ENCODE measurements around the gene CSRP1. TPM values are rescaled to one million over a fixed set of nuclear protein-coding genes. Genes with fewer than 3 reads are reported as not detected.

The CSRP1 gene
- total RNA-seq, 1 donor from 2014 or later: 317 TPM

DNA sequence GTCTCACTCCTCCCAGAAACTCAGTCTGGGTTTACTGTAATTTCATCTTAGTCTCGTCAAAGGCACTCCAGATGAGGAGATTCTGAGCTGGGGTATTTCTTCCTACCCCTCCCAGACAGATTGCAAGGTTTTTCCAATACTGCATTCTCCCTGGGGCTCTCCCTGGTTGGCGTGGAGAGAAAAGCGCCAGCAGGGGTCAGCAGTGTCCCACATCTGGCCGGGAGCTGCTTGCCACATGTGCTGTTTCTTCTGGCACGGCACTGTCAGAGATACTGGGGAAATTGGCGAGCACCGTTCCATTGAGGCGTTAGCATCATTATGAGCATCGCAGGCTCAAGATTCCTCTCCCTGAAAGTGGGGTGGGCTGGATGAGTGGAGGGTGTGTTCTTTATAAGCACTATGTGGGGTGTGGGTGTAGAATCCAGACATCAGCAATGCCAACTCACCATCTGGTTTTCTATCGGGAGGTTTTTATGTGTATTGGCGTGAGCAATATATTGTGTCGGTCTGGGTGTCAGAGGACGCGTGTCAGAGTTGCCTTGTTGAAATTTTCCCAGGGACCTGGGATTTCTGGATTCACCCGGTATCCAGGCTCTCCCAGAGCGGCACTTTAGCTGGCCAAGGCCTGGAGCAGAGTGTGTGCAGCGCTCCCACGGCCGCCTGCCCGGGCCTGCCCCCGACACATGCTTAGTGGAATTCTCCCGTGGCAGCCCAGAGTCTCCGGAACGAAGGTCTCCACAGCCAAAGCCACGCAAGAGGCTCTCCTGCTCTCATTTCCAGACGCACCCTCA is 24.0 kb upstream of the CSRP1 start:
- Mint-ChIP-seq H3K27me3 (ENCODE audit: low read depth, unreplicated experiment) (no peaks in the 10 kb centered on the region), H3K9me3 (ENCODE audit: unreplicated experiment) (no peaks in the 10 kb centered on the region), H3K4me1 (ENCODE audit: low read depth, unreplicated experiment) (peaks cover 39% of the 10 kb centered on the region), H3K27ac (ENCODE audit: unreplicated experiment) (peak overlapping the region; percentile 78), H3K4me3 (ENCODE audit: unreplicated experiment) (peak overlapping the region; percentile 27), H3K36me3 (ENCODE audit: low read depth, unreplicated experiment) (no peaks in the 10 kb centered on the region)
- no peak for TF ChIP-seq EZH2 (IDR thresholded peaks at IDR 0.05; ENCODE audit: insufficient read depth, low read length)
- TF ChIP-seq, protein P1, sequence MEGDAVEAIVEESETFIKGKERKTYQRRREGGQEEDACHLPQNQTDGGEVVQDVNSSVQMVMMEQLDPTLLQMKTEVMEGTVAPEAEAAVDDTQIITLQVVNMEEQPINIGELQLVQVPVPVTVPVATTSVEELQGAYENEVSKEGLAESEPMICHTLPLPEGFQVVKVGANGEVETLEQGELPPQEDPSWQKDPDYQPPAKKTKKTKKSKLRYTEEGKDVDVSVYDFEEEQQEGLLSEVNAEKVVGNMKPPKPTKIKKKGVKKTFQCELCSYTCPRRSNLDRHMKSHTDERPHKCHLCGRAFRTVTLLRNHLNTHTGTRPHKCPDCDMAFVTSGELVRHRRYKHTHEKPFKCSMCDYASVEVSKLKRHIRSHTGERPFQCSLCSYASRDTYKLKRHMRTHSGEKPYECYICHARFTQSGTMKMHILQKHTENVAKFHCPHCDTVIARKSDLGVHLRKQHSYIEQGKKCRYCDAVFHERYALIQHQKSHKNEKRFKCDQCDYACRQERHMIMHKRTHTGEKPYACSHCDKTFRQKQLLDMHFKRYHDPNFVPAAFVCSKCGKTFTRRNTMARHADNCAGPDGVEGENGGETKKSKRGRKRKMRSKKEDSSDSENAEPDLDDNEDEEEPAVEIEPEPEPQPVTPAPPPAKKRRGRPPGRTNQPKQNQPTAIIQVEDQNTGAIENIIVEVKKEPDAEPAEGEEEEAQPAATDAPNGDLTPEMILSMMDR (IDR thresholded peaks at IDR 0.05; ENCODE audit: insufficient read depth, low read depth, low read length): peak; percentile 89
- FAIRE-seq (peak; percentile 5), DNase-seq (ENCODE audit: low read depth) (peak; percentile 74)
- Histone ChIP-seq H3K27me3 (ENCODE audit: insufficient read depth, low read length) (no peaks in the 10 kb centered on the region), H3K36me3 (ENCODE audit: insufficient read depth, low read length) (no peaks in the 10 kb centered on the region), H3K9ac (ENCODE audit: low read length) (peak overlapping the region; percentile 29), H3K9me3 (ENCODE audit: insufficient read depth, low read depth, low read length) (no peaks in the 10 kb centered on the region), H3K4me1 (ENCODE audit: insufficient read depth, low read length) (peaks cover 25% of the 10 kb centered on the region), H3K4me2 (ENCODE audit: low read length) (peak overlapping the region; percentile 26), H2AFZ (ENCODE audit: low read depth, low read length) (no peak overlapping the region), H3K4me3 (ENCODE audit: insufficient read depth, low read depth, low read length) (no peak overlapping the region), H3K79me2 (ENCODE audit: insufficient read depth, low read length) (no peaks in the 10 kb centered on the region), H3K27ac (ENCODE audit: low read depth, low read length) (no peak overlapping the region), H4K20me1 (ENCODE audit: insufficient read depth, low read length) (no peaks in the 10 kb centered on the region)

DNA sequence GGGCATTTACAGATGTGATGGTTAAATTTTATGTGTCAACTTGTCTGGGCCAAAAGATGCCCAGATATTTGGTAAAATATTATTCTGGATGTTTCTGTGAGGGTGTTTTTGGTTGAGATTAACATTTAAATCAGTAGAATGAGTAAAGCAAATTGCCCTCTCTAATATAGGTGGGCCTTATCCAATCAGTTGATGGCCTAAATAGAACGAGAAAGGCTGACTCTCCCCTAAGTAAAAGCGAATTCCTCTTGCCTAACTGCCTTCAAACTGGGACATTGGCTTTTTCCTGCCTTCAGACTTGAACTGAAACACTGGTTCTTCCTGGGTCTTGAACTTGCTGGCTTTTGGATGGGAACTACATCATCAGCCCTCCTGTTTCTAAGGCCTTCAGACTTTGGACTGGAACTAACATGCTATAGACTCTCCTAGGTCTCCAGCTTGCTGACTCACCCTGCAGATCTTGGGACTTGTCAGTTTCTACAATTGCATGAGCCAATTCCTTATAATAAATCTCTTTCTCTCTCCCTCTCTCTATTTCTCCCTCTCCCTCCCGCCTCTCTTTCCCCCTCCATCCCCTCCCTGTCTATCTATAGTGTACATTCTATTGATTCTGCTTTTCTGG is 21.8 kb upstream of the CSRP1 start:
- Histone ChIP-seq H2AFZ (ENCODE audit: low read depth, low read length) (no peak overlapping the region), H4K20me1 (ENCODE audit: insufficient read depth, low read length) (no peaks in the 10 kb centered on the region), H3K4me3 (ENCODE audit: insufficient read depth, low read depth, low read length) (no peak overlapping the region), H3K9me3 (ENCODE audit: insufficient read depth, low read depth, low read length) (no peaks in the 10 kb centered on the region), H3K27me3 (ENCODE audit: insufficient read depth, low read length) (no peaks in the 10 kb centered on the region), H3K4me2 (ENCODE audit: low read length) (no peak overlapping the region), H3K79me2 (ENCODE audit: insufficient read depth, low read length) (no peaks in the 10 kb centered on the region), H3K4me1 (ENCODE audit: insufficient read depth, low read length) (peaks cover 12% of the 10 kb centered on the region), H3K9ac (ENCODE audit: low read length) (no peak overlapping the region), H3K36me3 (ENCODE audit: insufficient read depth, low read length) (no peaks in the 10 kb centered on the region), H3K27ac (ENCODE audit: low read depth, low read length) (no peak overlapping the region)
- DNase-seq (ENCODE audit: low read depth): peak; percentile 70
- Mint-ChIP-seq H3K9me3 (ENCODE audit: unreplicated experiment) (no peaks in the 10 kb centered on the region), H3K4me3 (ENCODE audit: unreplicated experiment) (peak overlapping the region; percentile 10), H3K27ac (ENCODE audit: unreplicated experiment) (no peak overlapping the region), H3K27me3 (ENCODE audit: low read depth, unreplicated experiment) (no peaks in the 10 kb centered on the region), H3K4me1 (ENCODE audit: low read depth, unreplicated experiment) (peaks cover 25% of the 10 kb centered on the region), H3K36me3 (ENCODE audit: low read depth, unreplicated experiment) (no peaks in the 10 kb centered on the region)
- TF ChIP-seq, protein P1 (IDR thresholded peaks at IDR 0.05; ENCODE audit: insufficient read depth, low read depth, low read length): no peak
- TF ChIP-seq EZH2 (IDR thresholded peaks at IDR 0.05; ENCODE audit: insufficient read depth, low read length): no peak
- no peak for FAIRE-seq

DNA sequence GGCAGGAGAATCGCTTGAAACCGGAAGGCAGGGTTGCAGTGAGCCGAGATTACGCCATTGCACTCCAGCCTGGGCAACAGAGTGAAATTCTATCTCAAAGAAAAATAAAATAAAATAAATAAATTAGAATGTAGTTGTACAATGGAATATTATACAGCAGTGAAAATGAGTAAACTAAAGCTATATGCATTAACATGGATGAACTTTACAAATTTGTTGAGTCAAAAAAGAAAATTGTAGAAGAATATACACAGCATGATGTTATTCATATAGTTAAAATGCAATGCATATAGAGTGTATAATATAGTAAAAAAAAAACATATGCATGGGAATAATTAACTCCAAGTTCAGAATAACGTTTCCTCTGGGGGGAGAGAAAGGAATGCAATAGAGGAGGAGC is 21.0 kb upstream of the CSRP1 start:
- Histone ChIP-seq H3K36me3 (ENCODE audit: insufficient read depth, low read length) (no peaks in the 10 kb centered on the region), H3K9me3 (ENCODE audit: insufficient read depth, low read depth, low read length) (no peaks in the 10 kb centered on the region), H4K20me1 (ENCODE audit: insufficient read depth, low read length) (no peaks in the 10 kb centered on the region), H3K27me3 (ENCODE audit: insufficient read depth, low read length) (no peaks in the 10 kb centered on the region), H3K4me3 (ENCODE audit: insufficient read depth, low read depth, low read length) (no peak overlapping the region), H3K4me2 (ENCODE audit: low read length) (no peak overlapping the region), H3K27ac (ENCODE audit: low read depth, low read length) (no peak overlapping the region), H3K79me2 (ENCODE audit: insufficient read depth, low read length) (no peaks in the 10 kb centered on the region), H3K4me1 (ENCODE audit: insufficient read depth, low read length) (peaks cover 12% of the 10 kb centered on the region), H3K9ac (ENCODE audit: low read length) (no peak overlapping the region), H2AFZ (ENCODE audit: low read depth, low read length) (no peak overlapping the region)
- no peak for FAIRE-seq
- DNase-seq (ENCODE audit: low read depth): no peak
- H3K4me3 Mint-ChIP-seq (ENCODE audit: unreplicated experiment): no peak overlapping the region
- TF ChIP-seq, protein P1 (IDR thresholded peaks at IDR 0.05; ENCODE audit: insufficient read depth, low read depth, low read length): no peak
- no peak for TF ChIP-seq EZH2 (IDR thresholded peaks at IDR 0.05; ENCODE audit: insufficient read depth, low read length)
- no peaks in the 10 kb centered on the region for H3K36me3 Mint-ChIP-seq (ENCODE audit: low read depth, unreplicated experiment)
- peaks cover 20% of the 10 kb centered on the region for H3K4me1 Mint-ChIP-seq (ENCODE audit: low read depth, unreplicated experiment)
- H3K27ac Mint-ChIP-seq (ENCODE audit: unreplicated experiment): no peak overlapping the region
- H3K9me3 Mint-ChIP-seq (ENCODE audit: unreplicated experiment): no peaks in the 10 kb centered on the region
- no peaks in the 10 kb centered on the region for H3K27me3 Mint-ChIP-seq (ENCODE audit: low read depth, unreplicated experiment)

Data from astrocyte (in vitro differentiated cells and primary cell).